Sigmoid colon (tissue), 7 donors: ENCODE data around the gene DTNA. TPM values are rescaled to one million over a fixed set of nuclear protein-coding genes. Genes with fewer than 3 reads are reported as not detected.
"Not testable (repeated sequence)": the region's sequence is repeated elsewhere in the genome, so short reads cannot be mapped to it uniquely, and the experiment has no call there.

Experiments used
- DNase-seq: peaks from one replicate; pipeline ENCODE4 v3.0.0-alpha.2; 2019
- H3K27ac ChIP-seq, 4 donors: fragments of 200-600 bp; sonication (generic); one replicate each; pipeline ENCODE4 v1.5.1; 2016 to 2019; ENCODE audit warnings: mild to moderate bottlenecking in 1 of 4
- H3K27me3 ChIP-seq, 3 donors: fragments of 200-600 bp; sonication (generic); one replicate each; pipeline ENCODE4 v1.5.1; 2019; ENCODE audit warnings: mild to moderate bottlenecking in 1 of 3
- H3K36me3 ChIP-seq, 4 donors: fragments of 200-600 bp; sonication (generic); one replicate each; pipeline ENCODE4 v1.5.1; 2016 to 2019
- H3K4me1 ChIP-seq, 4 donors: fragments of 200-600 bp; sonication (generic); one replicate each; pipeline ENCODE4 v1.5.1; 2017 to 2019
- H3K4me3 ChIP-seq, 4 donors: fragments of 200-600 bp; sonication (generic); one replicate each; pipeline ENCODE4 v1.5.1; 2017 to 2019; ENCODE audit warnings: mild to moderate bottlenecking in 2 of 4, moderate library complexity in 1 of 4
- H3K9me3 ChIP-seq, 4 donors: fragments of 200-600 bp in 3 of 4; sonication (generic) in 3 of 4; one replicate each; pipeline versions ENCODE4 v1.5.1 to v1.6.1; 2013 to 2019
- EP300 ChIP-seq, 4 donors: sonication (generic); formaldehyde crosslinking; IDR thresholded peaks; one replicate each; pipeline ENCODE4 v1.6.1; 2017; ENCODE audit warnings: antibody characterized with exemption in 4 of 4
- POLR2A ChIP-seq, 2 donors: fragments of 450-650 bp; IDR thresholded peaks; one replicate each; pipeline ENCODE4 v1.6.1; 2016; ENCODE audit warnings: antibody characterized with exemption in 2 of 2, mild to moderate bottlenecking in 2 of 2, moderate library complexity in 2 of 2
- POLR2AphosphoS5 ChIP-seq, 4 donors: sonication (generic); formaldehyde crosslinking; IDR thresholded peaks; one replicate each; pipeline ENCODE4 v1.6.1; 2017; ENCODE audit warnings: antibody characterized with exemption in 4 of 4
- WGBS, 2 donors: extraction: QIAGEN DNeasy Blood & Tissue Kit; methylation state at CpG; one replicate each; pipeline ENCODE4 v1.1.7; 2013; 5-methylcytosine and 5-hydroxymethylcytosine counted together
- intact Hi-C: fragments of 100-400 bp; cut with DNase I; formaldehyde crosslinking; loops from one replicate; pipeline ENCODE4 v1.15.1; 2023
- polyA plus RNA-seq, 3 donors: library from polyadenylated mRNA; stranded (reverse); fragments of 200-250 nt; gene quantifications; one replicate each; pipeline ENCODE4 v1.2.3, GENCODE V29; 2013
- total RNA-seq, 4 donors: library from RNA; depleted of rRNA; stranded (reverse); fragments of >200 nt; gene quantifications; one replicate each; pipeline ENCODE4 v1.1.0, GENCODE V29; 2016
- TF ChIP-seq, protein P1 (sequence below), 4 experiments: fragments of 450-650 bp in 3 of 4; fragments of 200-600 bp in 1 of 4; IDR thresholded peaks; one replicate each; pipeline ENCODE4 v1.5.1; 2016 to 2019; ENCODE audit warnings: antibody characterized with exemption in 4 of 4, mild to moderate bottlenecking in 3 of 4, moderate library complexity in 2 of 4
- donor health status: healthy with polysubstance abuse.
- donor health status: Bipolar disorder and iron deficiency.
- donor health status: healthy.

Gene DTNA
- total and polyA plus RNA-seq, 7 donors, result 1.4 to 140 (median 71.9) TPM

DNA sequence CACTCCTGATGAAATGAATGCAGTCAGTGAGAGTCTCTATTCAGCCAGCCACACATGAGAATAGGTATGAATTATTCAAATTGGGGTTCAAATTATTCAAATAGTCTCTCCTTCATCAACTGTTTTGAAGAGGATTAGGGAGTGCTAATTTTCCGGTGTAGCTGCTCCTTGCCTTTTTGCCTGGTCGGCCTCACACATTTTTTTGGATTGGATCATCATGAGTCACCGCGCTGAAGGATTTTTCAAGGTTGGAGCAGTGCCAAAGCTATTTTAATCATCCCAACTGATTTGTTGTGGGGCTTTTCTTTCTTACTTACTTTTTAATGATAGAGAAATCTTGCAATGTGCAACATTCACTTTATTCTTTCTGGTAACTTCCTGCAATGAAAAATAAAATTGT lies 2.4 kb upstream of the DTNA start:
- Histone ChIP-seq H3K27ac (peak overlapping the region; percentile 74 to 88 (median 79)), H3K36me3 (no peaks in the 10 kb centered on the region), H3K4me3 (no peak overlapping the region), H3K9me3 (no peaks in the 10 kb centered on the region), H3K4me1 (peaks cover 0 to 58% (median 49%) of the 10 kb centered on the region in 4 donors), H3K27me3 (no peaks in the 10 kb centered on the region)
- TF ChIP-seq, protein P1, sequence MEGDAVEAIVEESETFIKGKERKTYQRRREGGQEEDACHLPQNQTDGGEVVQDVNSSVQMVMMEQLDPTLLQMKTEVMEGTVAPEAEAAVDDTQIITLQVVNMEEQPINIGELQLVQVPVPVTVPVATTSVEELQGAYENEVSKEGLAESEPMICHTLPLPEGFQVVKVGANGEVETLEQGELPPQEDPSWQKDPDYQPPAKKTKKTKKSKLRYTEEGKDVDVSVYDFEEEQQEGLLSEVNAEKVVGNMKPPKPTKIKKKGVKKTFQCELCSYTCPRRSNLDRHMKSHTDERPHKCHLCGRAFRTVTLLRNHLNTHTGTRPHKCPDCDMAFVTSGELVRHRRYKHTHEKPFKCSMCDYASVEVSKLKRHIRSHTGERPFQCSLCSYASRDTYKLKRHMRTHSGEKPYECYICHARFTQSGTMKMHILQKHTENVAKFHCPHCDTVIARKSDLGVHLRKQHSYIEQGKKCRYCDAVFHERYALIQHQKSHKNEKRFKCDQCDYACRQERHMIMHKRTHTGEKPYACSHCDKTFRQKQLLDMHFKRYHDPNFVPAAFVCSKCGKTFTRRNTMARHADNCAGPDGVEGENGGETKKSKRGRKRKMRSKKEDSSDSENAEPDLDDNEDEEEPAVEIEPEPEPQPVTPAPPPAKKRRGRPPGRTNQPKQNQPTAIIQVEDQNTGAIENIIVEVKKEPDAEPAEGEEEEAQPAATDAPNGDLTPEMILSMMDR (IDR thresholded peaks at IDR 0.05), result no peak
- TF ChIP-seq POLR2AphosphoS5 (IDR thresholded peaks at IDR 0.05), result peak in 3 of 4 donors; percentile 63 to 71 (median 64)
- intact Hi-C loops, result loop anchor here (2.0 to 5.0 kb wide), 4 partner anchors 35 to 115 kb away; no protein-coding TSS in a partner anchor
- peak; percentile 81 for DNase-seq
- WGBS, 2 donors, result 34 to 48% methylated on average over 4 of the region's 4 CpGs

DNA sequence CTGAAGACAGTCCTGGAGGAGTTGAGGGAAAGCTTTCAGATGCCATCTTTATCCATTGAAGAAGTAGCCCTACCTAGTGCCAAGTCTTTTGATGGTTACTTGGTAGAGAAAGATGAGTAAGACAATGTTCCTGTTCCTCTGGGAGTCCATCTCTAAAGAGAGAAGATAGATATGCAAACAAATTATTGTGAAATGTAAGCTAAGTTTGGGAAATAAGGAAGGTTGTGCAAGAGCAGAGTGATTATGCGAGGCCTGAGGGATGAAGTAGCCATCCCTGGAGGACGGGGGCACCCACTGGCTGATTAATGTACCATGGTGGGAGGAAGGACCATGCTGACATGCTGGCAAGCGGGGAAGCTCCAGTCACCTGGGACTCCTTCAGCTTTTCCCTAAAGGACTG lies 994 bp upstream of the DTNA start:
- peak; percentile 76 for DNase-seq
- WGBS, 2 donors, result 82 to 89% methylated on average over 3 of the region's 3 CpGs
- Histone ChIP-seq H3K9me3 (no peaks in the 10 kb centered on the region), H3K4me1 (peaks cover 0 to 58% (median 49%) of the 10 kb centered on the region in 4 donors), H3K4me3 (no peak overlapping the region), H3K27ac (peak overlapping the region; percentile 74 to 88 (median 79)), H3K27me3 (no peaks in the 10 kb centered on the region), H3K36me3 (no peaks in the 10 kb centered on the region)
- intact Hi-C loops, result loop anchor here (2.0 to 5.0 kb wide), 4 partner anchors 34 to 117 kb away; no protein-coding TSS in a partner anchor
- TF ChIP-seq, protein P1 (IDR thresholded peaks at IDR 0.05), result no peak
- TF ChIP-seq POLR2AphosphoS5 (IDR thresholded peaks at IDR 0.05) (peak; percentile 49 to 73 (median 69)), POLR2A (IDR thresholded peaks at IDR 0.05) (no peak), EP300 (IDR thresholded peaks at IDR 0.05) (peak in 2 of 4 donors; percentile 4 to 51)

DNA sequence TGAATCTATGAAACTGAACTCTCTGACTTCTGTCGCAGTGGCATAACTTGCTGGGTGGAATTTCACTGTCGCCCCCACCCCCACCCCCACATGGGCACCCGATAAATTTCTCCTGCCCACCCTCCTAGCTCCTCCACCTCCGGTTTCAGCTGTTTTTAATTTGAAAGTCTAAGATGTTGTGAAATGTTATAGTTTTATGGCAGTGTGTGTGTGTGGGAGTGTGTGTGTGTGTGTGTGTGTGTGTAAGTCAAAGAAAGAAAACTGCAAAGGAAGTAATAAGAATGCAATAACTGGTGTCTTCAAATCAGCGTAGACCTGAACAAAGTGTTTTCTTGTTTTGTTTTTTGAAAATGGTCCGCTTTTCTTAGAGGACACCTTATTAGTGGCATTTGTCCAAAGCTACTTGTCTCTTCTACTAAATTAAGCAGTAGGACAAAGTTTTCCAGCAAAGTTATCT lies 388 bp downstream of the DTNA start:
- Histone ChIP-seq H3K36me3 (no peaks in the 10 kb centered on the region), H3K27ac (peak overlapping the region; percentile 74 to 88 (median 79)), H3K4me1 (peaks cover 0 to 58% (median 49%) of the 10 kb centered on the region in 4 donors), H3K27me3 (no peaks in the 10 kb centered on the region), H3K9me3 (no peaks in the 10 kb centered on the region), H3K4me3 (peak overlapping the region; percentile 17 to 38 (median 30))
- DNase-seq, result no peak
- intact Hi-C loops, result no loop called here
- TF ChIP-seq, protein P1 (IDR thresholded peaks at IDR 0.05), result no peak
- TF ChIP-seq EP300 (IDR thresholded peaks at IDR 0.05), result no peak
- 8 to 37% methylated on average over 6 of the region's 6 CpGs for WGBS, 2 donors

DNA sequence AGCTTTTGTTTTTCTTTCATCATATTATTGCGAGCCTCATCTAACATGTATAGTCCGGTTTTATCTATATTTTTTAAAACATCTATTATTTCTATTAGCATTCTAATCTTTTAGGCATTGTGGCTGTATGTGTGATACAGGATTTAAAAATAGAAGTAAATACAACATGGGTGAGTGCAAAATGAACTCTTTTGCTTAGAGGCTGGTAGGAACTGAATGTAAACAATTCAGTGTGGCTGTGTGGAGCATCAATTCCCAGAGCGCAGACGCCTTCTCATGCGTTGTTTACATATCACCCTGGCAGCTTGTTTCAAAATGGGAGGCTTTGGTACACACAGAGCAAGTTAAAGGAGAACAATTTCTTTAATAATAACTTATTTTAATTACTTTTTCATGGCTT lies 836 bp downstream of the DTNA start:
- peak overlapping the region; percentile 17 to 38 (median 30) for H3K4me3 ChIP-seq
- H3K36me3 ChIP-seq, result no peaks in the 10 kb centered on the region
- H3K27me3 ChIP-seq, result no peaks in the 10 kb centered on the region
- TF ChIP-seq POLR2AphosphoS5 (IDR thresholded peaks at IDR 0.05), result peak in 3 of 4 donors; percentile 50 to 65 (median 59)
- TF ChIP-seq POLR2A (IDR thresholded peaks at IDR 0.05), result no peak
- peak in 1 of 4 donors; percentile 57 for TF ChIP-seq EP300 (IDR thresholded peaks at IDR 0.05)
- H3K4me1 ChIP-seq, result peaks cover 0 to 58% (median 49%) of the 10 kb centered on the region in 4 donors
- peak overlapping the region; percentile 74 to 88 (median 79) for H3K27ac ChIP-seq
- no peaks in the 10 kb centered on the region for H3K9me3 ChIP-seq
- no peak for DNase-seq
- intact Hi-C loops, result no loop called here
- WGBS, 2 donors, result 17 to 51% methylated on average over 5 of the region's 5 CpGs

DNA sequence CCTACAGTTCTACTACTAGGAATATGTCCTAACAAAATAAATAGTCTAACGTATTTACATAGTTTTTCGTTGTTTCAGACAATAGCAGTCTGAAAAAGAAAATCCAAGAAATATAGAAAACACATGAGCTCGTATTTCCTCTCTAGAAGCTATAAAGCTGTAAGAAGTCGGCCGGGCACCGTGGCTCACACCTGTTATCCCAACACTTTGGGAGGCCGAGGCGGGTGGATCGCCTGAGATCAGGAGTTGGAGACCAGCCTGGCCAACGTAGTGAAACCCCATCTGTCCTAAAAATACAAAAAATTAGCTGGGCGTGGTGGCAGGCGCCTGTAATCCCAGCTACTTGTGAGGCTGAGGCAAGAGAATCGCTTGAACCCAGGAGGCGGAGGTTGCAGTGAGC lies 6.0 kb downstream of the DTNA start:
- H3K4me3 ChIP-seq, H3K9me3 ChIP-seq, H3K27ac ChIP-seq, DNase-seq, H3K27me3 ChIP-seq, intact Hi-C loops, H3K36me3 ChIP-seq: not testable (repeated sequence)
- H3K4me1 ChIP-seq, result peaks cover 0 to 12% (median 6%) of the 10 kb centered on the region in 4 donors
- WGBS, 2 donors, result 92 to 95% methylated on average over 14 of the region's 14 CpGs

DNA sequence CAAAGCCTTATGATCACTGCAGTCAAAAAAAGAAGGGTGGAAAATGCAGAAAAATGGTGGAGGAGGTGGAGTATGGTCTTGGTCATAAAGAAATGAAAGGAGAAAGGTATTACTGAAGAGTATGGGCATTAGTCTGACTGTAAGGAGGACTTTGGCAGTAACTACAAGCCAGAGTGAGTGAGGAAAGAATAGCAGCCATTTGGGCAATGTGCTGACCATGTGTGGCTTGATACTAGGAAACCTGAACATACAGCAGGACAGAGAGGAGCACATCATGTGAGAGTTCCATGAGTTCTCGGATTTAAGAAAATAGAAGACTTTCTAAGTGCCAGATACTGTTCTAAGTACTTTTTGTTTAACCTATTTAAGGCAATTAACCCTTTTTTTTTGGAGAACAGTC lies 8.5 kb downstream of the DTNA start:
- Histone ChIP-seq H3K4me3 (no peak overlapping the region), H3K27ac (no peak overlapping the region), H3K27me3 (no peaks in the 10 kb centered on the region), H3K9me3 (no peaks in the 10 kb centered on the region), H3K36me3 (no peaks in the 10 kb centered on the region), H3K4me1 (no peaks in the 10 kb centered on the region)
- WGBS, 2 donors, result 88 to 94% methylated on average over 1 of the region's 1 CpG
- intact Hi-C loops, result no loop called here
- TF ChIP-seq POLR2A (IDR thresholded peaks at IDR 0.05) (no peak), EP300 (IDR thresholded peaks at IDR 0.05) (no peak), POLR2AphosphoS5 (IDR thresholded peaks at IDR 0.05) (no peak)
- TF ChIP-seq, protein P1 (IDR thresholded peaks at IDR 0.05), result no peak
- no peak for DNase-seq
